ENCODE measurements around the gene HPCAL1.

The HPCAL1 gene

DNA sequence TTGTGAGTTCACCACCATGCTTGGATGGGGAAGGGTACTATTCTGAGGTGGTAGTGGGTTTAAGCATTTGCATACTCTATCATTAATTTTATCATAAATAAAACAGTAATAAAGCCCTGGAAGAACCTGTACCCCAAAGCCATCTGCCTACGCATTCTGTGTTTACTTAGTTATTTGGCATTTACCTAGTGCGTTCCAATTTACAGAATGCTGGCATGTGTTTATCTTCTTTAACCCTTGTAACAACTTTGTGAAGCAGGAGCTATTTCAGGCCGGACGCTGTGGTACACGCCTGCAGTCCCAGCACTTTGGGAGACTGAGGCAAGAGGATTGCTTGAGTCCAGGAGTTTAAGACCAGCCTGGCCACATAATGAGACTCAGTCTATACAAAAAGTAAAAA, 163.2 kb downstream of the HPCAL1 start:
- no peak for FAIRE-seq
- no peak for DNase-seq (ENCODE audit: insufficient read length, low spot score)
- TF ChIP-seq, protein P1, sequence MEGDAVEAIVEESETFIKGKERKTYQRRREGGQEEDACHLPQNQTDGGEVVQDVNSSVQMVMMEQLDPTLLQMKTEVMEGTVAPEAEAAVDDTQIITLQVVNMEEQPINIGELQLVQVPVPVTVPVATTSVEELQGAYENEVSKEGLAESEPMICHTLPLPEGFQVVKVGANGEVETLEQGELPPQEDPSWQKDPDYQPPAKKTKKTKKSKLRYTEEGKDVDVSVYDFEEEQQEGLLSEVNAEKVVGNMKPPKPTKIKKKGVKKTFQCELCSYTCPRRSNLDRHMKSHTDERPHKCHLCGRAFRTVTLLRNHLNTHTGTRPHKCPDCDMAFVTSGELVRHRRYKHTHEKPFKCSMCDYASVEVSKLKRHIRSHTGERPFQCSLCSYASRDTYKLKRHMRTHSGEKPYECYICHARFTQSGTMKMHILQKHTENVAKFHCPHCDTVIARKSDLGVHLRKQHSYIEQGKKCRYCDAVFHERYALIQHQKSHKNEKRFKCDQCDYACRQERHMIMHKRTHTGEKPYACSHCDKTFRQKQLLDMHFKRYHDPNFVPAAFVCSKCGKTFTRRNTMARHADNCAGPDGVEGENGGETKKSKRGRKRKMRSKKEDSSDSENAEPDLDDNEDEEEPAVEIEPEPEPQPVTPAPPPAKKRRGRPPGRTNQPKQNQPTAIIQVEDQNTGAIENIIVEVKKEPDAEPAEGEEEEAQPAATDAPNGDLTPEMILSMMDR (IDR thresholded peaks at IDR 0.05; ENCODE audit: insufficient read depth, missing control alignments) = no peak

DNA sequence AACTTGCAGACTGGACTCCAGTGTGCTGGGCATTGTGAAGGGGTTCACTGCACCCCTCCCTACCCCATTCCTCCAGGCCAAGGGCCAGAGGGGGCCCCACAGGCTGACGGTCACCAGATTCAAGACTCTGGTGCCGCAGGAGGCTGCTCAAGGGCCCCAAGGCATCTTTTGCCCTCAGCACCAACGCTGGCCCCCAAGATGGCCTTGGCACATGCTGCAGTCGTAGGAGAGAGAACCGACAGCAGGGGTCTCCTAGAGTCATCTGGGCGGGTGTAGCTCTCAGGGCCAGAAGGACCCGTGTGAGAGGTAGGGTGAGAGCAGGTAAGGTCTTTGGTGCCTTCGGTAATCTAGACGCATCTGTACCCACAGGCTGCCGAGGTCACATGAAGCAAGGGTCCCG, 164.1 kb downstream of the HPCAL1 start:
- TF ChIP-seq, protein P1 (IDR thresholded peaks at IDR 0.05; ENCODE audit: insufficient read depth, missing control alignments) = no peak
- FAIRE-seq (no peak), DNase-seq (ENCODE audit: insufficient read length, low spot score) (no peak)

DNA sequence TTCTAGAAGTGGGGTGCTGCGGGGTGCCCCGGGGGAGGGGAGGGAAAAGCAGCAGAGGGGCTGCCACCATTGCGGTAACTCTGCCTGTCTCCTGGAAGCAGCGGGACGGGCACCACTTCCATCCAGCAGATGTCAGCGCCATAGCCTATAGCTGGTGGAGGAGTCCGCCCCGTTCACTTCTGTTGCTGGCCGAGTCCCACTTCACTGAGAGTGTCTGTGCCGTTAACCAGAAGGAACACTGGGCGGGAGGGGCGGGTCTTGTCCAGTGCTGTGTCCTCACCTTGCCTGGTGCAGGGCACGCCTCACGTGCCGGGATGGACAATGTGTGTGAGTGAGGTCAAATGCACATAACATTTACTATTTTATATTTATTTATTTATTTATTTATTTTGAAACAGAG, 164.7 kb downstream of the HPCAL1 start:
- TF ChIP-seq, protein P1 (IDR thresholded peaks at IDR 0.05; ENCODE audit: insufficient read depth, missing control alignments) = no peak
- no peak for FAIRE-seq
- no peak for DNase-seq (ENCODE audit: insufficient read length, low spot score)

DNA sequence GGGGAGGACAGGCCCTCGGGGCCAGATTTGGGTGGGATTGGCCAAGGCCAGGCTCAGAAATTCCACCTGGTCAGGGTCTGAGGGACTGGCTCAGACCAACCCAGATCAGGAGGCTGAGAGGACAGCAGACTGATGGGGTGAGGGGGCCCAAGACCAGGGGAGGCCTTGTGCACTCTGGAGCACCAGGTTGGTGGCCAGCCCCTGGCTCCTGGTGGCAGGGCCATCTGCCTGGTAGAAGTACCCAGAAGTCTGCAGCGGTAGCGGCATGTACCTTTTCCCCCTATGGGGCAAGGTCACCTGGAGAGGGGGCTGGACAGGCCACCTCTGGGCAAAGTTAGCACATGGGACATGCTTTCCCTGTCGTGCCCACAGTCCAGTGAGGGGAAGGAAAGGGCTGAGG, 166.6 kb downstream of the HPCAL1 start:
- no peak for FAIRE-seq
- no peak for DNase-seq (ENCODE audit: insufficient read length, low spot score)
- TF ChIP-seq, protein P1 (IDR thresholded peaks at IDR 0.05; ENCODE audit: insufficient read depth, missing control alignments) = no peak

DNA sequence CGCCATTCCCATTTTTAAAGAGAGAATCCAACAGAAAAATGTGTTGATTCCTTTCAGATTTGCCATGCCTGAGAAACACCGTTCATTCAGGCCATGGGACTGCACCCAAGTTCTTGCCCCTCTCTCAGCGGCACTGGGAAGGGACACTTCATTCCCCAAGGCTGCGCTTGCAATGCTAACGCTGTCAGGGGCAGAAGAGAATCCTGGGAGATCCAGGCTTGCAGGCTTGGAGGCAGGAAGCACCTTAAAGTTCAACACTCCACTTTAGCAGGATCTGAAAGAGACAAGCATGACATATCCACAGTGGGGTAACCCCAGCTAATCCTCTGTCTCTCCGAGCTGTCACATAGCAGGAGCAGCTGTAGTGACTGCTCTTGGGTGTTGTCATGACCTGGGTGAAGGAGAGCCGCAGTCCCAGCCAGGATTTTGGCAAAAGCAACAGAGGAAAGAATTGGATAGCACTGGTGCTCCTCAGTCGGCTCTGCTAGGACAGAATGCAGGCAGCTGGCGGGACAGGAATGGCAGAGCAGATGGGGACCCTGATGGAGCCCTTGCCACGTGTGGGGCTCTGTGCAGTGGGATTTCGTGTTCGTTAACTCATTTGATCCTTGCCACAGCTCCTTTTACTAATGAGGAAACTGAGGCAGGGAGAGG, 167.4 kb downstream of the HPCAL1 start:
- DNase-seq (ENCODE audit: insufficient read length, low spot score) (no peak), FAIRE-seq (no peak)
- TF ChIP-seq, protein P1 (IDR thresholded peaks at IDR 0.05; ENCODE audit: insufficient read depth, missing control alignments) = no peak

DNA sequence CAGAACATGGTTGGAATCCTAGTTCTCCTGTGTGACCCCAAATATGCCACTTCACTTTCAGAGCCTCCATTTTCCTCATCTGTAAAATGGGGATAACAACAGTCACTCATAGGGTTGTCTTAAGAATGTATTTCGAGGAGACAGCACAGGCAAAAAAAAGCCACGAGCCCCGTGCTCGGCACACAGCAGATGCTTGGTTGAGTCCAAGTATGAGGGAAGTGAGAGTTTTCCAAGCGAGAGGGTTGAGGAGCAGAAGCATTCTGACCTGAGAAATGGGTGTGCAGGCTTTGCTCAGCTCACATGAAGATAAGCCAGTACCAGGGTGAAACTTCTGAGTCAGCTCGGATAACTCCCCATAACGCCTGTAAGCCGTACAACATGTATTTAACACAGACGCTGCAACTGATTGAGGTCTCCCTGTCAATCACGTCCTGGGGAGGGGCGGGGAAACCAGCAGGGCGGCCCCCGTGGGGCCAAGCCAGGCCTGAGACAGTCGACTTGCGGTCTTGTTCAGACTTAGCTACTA, 168.4 kb downstream of the HPCAL1 start:
- no peak for FAIRE-seq
- DNase-seq (ENCODE audit: insufficient read length, low spot score) = no peak
- TF ChIP-seq, protein P1 (IDR thresholded peaks at IDR 0.05; ENCODE audit: insufficient read depth, missing control alignments) = no peak

DNA sequence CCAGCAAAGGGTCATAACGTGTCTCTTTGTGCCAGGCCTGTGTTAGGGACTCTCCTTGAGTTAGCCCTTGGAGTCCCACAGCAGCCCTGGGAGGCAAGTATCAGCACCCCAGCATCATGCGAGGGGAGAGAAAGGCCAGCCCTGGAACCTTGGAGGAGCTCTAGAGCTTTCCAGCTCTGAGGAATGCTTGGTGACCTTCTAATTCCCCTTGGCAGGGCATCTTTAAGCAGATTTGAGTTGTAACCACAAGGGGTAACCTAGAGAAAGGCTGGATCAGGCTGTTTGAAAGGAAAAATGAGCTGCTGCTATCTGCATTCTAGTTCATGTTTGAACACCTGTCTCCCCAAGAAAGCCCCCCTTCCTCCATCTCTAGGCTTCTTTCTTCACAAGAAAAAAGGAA, 169.3 kb downstream of the HPCAL1 start:
- FAIRE-seq (no peak), DNase-seq (ENCODE audit: insufficient read length, low spot score) (no peak)
- TF ChIP-seq, protein P1 (IDR thresholded peaks at IDR 0.05; ENCODE audit: insufficient read depth, missing control alignments) = no peak

Data from D721Med (cell line).